ENCODE results near the gene TRPV6.

TRPV6 gene

GRCh38 chr7:142878315-142878714, 7.2 kb downstream of the TRPV6 start:
- TF ChIP-seq CTCF (IDR thresholded peaks at IDR 0.05; ENCODE audit: insufficient read depth, low read length, poor library complexity, severe bottlenecking) (no peak), EZH2phosphoT487 (conservative IDR thresholded peaks at IDR 0.05; ENCODE audit: low read length) (no peak)
- no peaks in the 10 kb centered on the region for H3K27me3 ChIP-seq (ENCODE audit: low read length)
- H3K27ac ChIP-seq (ENCODE audit: low read depth, low read length): no peak overlapping the region

GRCh38 chr7:142876991-142877910, 8.3 kb downstream of the TRPV6 start:
- H3F3A ChIP-seq (ENCODE audit: insufficient read depth): no peaks in the 10 kb centered on the region
- H3K4me3 ChIP-seq (ENCODE audit: insufficient read depth, low read length, poor library complexity, severe bottlenecking): no peak overlapping the region
- no peak overlapping the region for H3K27ac ChIP-seq (ENCODE audit: low read depth, low read length)
- H4K20me1 ChIP-seq (ENCODE audit: low read depth, low read length): no peaks in the 10 kb centered on the region
- no peaks in the 10 kb centered on the region for H3K9me3 ChIP-seq (ENCODE audit: insufficient read depth, low read length)
- no peak overlapping the region for H3K9ac ChIP-seq (ENCODE audit: low read length)
- H3K79me2 ChIP-seq (ENCODE audit: insufficient read depth, low read length): no peaks in the 10 kb centered on the region
- H3K36me3 ChIP-seq (ENCODE audit: low read length): no peaks in the 10 kb centered on the region
- no peak overlapping the region for H3K4me2 ChIP-seq (ENCODE audit: low read depth, low read length, poor library complexity, severe bottlenecking)
- H3K27me3 ChIP-seq (ENCODE audit: low read length): no peaks in the 10 kb centered on the region
- H3K9me2 ChIP-seq (replicated peaks; ENCODE audit: insufficient read depth, low read length): no peaks in the 10 kb centered on the region
- H2AFZ ChIP-seq (ENCODE audit: low read depth, low read length, severe bottlenecking): no peak overlapping the region
- no peak for TF ChIP-seq EZH2phosphoT487 (conservative IDR thresholded peaks at IDR 0.05; ENCODE audit: low read length)
- no peak for TF ChIP-seq CTCF (IDR thresholded peaks at IDR 0.05; ENCODE audit: insufficient read depth, low read length, poor library complexity, severe bottlenecking)

More at GRCh38 chr7:142878315-142878714, 7.2 kb downstream of the TRPV6 start:
- no peaks in the 10 kb centered on the region for H3F3A ChIP-seq (ENCODE audit: insufficient read depth)
- no peaks in the 10 kb centered on the region for H4K20me1 ChIP-seq (ENCODE audit: low read depth, low read length)
- H3K9me3 ChIP-seq (ENCODE audit: insufficient read depth, low read length): no peaks in the 10 kb centered on the region
- H3K9ac ChIP-seq (ENCODE audit: low read length): no peak overlapping the region
- no peak overlapping the region for H3K4me2 ChIP-seq (ENCODE audit: low read depth, low read length, poor library complexity, severe bottlenecking)
- H3K9me2 ChIP-seq (replicated peaks; ENCODE audit: insufficient read depth, low read length): no peaks in the 10 kb centered on the region
- no peak overlapping the region for H3K4me3 ChIP-seq (ENCODE audit: insufficient read depth, low read length, poor library complexity, severe bottlenecking)
- H3K79me2 ChIP-seq (ENCODE audit: insufficient read depth, low read length): no peaks in the 10 kb centered on the region
- no peak overlapping the region for H2AFZ ChIP-seq (ENCODE audit: low read depth, low read length, severe bottlenecking)
- no peaks in the 10 kb centered on the region for H3K36me3 ChIP-seq (ENCODE audit: low read length)

- Histone ChIP-seq H3K79me2 (ENCODE audit: insufficient read depth, low read length) (no peaks in the 10 kb centered on the region), H4K20me1 (ENCODE audit: low read depth, low read length) (no peaks in the 10 kb centered on the region), H2AFZ (ENCODE audit: low read depth, low read length, severe bottlenecking) (no peak overlapping the region), H3K4me2 (ENCODE audit: low read depth, low read length, poor library complexity, severe bottlenecking) (no peak overlapping the region), H3K9me3 (ENCODE audit: insufficient read depth, low read length) (no peaks in the 10 kb centered on the region), H3F3A (ENCODE audit: insufficient read depth) (no peaks in the 10 kb centered on the region), H3K9ac (ENCODE audit: low read length) (no peak overlapping the region), H3K27ac (ENCODE audit: low read depth, low read length) (no peak overlapping the region), H3K36me3 (ENCODE audit: low read length) (no peaks in the 10 kb centered on the region), H3K27me3 (ENCODE audit: low read length) (no peaks in the 10 kb centered on the region), H3K4me3 (ENCODE audit: insufficient read depth, low read length, poor library complexity, severe bottlenecking) (no peak overlapping the region), H3K9me2 (replicated peaks; ENCODE audit: insufficient read depth, low read length) (no peaks in the 10 kb centered on the region)
- TF ChIP-seq CTCF (IDR thresholded peaks at IDR 0.05; ENCODE audit: insufficient read depth, low read length, poor library complexity, severe bottlenecking) (no peak), EZH2phosphoT487 (conservative IDR thresholded peaks at IDR 0.05; ENCODE audit: low read length) (no peak)
Observed at GRCh38 chr7:142876236-142876960, 9.1 kb downstream of the TRPV6 start.
